Measurements from ENCODE around the gene SH3BGRL2. TPM values are rescaled to one million over a fixed set of nuclear protein-coding genes. Genes with fewer than 3 reads are reported as not detected.

Gene SH3BGRL2
- total and polyA plus RNA-seq, 2 of the 4 experiments (the other 2 are of a cell fraction) = 2.4 to 5.6 TPM

DNA sequence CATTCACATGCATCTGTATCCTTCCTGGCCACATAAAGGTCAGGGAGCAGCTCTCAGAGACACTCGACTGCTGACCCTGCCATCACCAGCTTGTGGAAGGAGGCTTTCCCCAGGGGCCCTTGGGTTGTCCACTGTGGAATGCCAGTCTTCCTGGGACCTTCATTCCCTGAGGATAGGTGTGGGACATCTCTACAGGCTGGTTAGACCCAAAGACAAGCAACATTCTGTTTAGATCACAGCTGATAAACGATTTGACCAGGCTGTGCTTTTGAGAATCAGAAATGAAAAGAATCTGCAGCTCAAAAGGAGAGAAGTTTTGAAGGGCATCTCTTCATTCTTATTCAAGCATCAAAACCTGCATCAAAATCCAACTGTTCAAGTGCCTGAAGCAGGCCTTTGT, 18.2 kb upstream of the SH3BGRL2 start:
- H3K4me2 ChIP-seq (ENCODE audit: low read depth, low read length) = no peak overlapping the region
- POLR2A ChIA-PET (ENCODE audit: unreplicated experiment) = no interaction called here
- in situ Hi-C loops (cut with MboI; ENCODE audit: low sequenced_read_pairs) = no loop called here
- H3K14ac ChIP-seq (replicated peaks; ENCODE audit: low read depth, low read length) = no peak overlapping the region
- H3K27ac ChIP-seq (ENCODE audit: insufficient read depth, low read length) = no peak overlapping the region
- H3K9me3 ChIP-seq (ENCODE audit: control insufficient read depth, insufficient read depth, low read length) = no peaks in the 10 kb centered on the region
- H2AFZ ChIP-seq (replicated peaks; ENCODE audit: low read length, poor library complexity) = no peak overlapping the region
- 60% methylated on average over 1 of the region's 2 CpGs; no CpG with 5 or more reads in 1 of the 2 experiments for WGBS, 2 experiments (ENCODE audit: extremely low coverage in 2 of 2, insufficient read length in 1 of 2)
- no peak overlapping the region for H4K8ac ChIP-seq (ENCODE audit: low read depth in 2 of 2, low read length in 2 of 2)
- H2BK120ac ChIP-seq (ENCODE audit: low read depth, low read length) = no peak overlapping the region
- H4K5ac ChIP-seq (ENCODE audit: low read depth, low read length) = no peak overlapping the region
- H3K56ac ChIP-seq (ENCODE audit: extremely low read depth, insufficient read depth, low read length) = no peak overlapping the region
- no peak overlapping the region for H3K4ac ChIP-seq (ENCODE audit: low read depth, low read length)
- no peak overlapping the region for H2BK5ac ChIP-seq (ENCODE audit: low read depth, low read length, poor library complexity, severe bottlenecking)
- DNase-seq (no peak), ATAC-seq (ENCODE audit: low read depth) (no peak)
- no peak overlapping the region for H4K91ac ChIP-seq (ENCODE audit: insufficient read depth, low read depth, low read length)
- no TSS peak for BruUV-seq (replicated peaks)
- H3K4me1 ChIP-seq (ENCODE audit: control insufficient read depth, insufficient read depth, low read length) = no peaks in the 10 kb centered on the region
- no peak overlapping the region for H2AK9ac ChIP-seq (replicated peaks; ENCODE audit: low read depth, low read length, poor library complexity)
- H4K20me1 ChIP-seq (ENCODE audit: insufficient read depth, low read length) = no peaks in the 10 kb centered on the region
- no peak overlapping the region for H3K4me3 ChIP-seq (ENCODE audit: insufficient read depth, low read depth, low read length)
- no peaks in the 10 kb centered on the region for H3K27me3 ChIP-seq (ENCODE audit: control insufficient read depth, insufficient read depth, low read length)
- H2AK5ac ChIP-seq (ENCODE audit: low read depth, low read length) = no peak overlapping the region
- intact Hi-C loops (cut with micrococcal nuclease) = no loop called here
- H3K36me3 ChIP-seq (ENCODE audit: control insufficient read depth, insufficient read depth, low read length) = no peaks in the 10 kb centered on the region
- no peak overlapping the region for H3K9ac ChIP-seq (ENCODE audit: low read depth, low read length)
- H3K79me1 ChIP-seq (ENCODE audit: low read depth in 1 of 2, low read length in 2 of 2) = no peaks in the 10 kb centered on the region
- H3K9me1 ChIP-seq (ENCODE audit: insufficient read depth, low read length) = no peaks in the 10 kb centered on the region
- no peak overlapping the region for H2BK15ac ChIP-seq (ENCODE audit: low read depth, low read length)
- no peak overlapping the region for H3K23ac ChIP-seq (ENCODE audit: low read depth, low read length)
- dilution Hi-C loops (cut with HindIII; ENCODE audit: low sequenced_read_pairs, unreplicated experiment) = no loop called here
- no peak overlapping the region for H3K18ac ChIP-seq (ENCODE audit: low read depth, low read length)
- CTCF ChIA-PET = interaction anchor here (1.6 kb wide), 1 partner anchor 12 kb away, joined by 4 read pairs; no protein-coding TSS in a partner anchor
- H2BK20ac ChIP-seq (ENCODE audit: low read depth, low read length) = no peak overlapping the region
- TF ChIP-seq CHD1 (IDR thresholded peaks at IDR 0.05; ENCODE audit: low read depth, low read length) (no peak), MXI1 (IDR thresholded peaks at IDR 0.05; ENCODE audit: borderline replicate concordance, low read depth, low read length) (no peak), MAFK (IDR thresholded peaks at IDR 0.05; ENCODE audit: low read depth, low read length) (no peak), RCOR1 (IDR thresholded peaks at IDR 0.05; ENCODE audit: insufficient replicate concordance, low read length) (no peak), USF2 (IDR thresholded peaks at IDR 0.05; ENCODE audit: low read depth, low read length) (no peak), POLR2A (IDR thresholded peaks at IDR 0.05; ENCODE audit: low read depth, low read length) (no peak), FOS (IDR thresholded peaks at IDR 0.05; ENCODE audit: low read depth, low read length) (no peak)
- TF ChIP-seq, protein P1, sequence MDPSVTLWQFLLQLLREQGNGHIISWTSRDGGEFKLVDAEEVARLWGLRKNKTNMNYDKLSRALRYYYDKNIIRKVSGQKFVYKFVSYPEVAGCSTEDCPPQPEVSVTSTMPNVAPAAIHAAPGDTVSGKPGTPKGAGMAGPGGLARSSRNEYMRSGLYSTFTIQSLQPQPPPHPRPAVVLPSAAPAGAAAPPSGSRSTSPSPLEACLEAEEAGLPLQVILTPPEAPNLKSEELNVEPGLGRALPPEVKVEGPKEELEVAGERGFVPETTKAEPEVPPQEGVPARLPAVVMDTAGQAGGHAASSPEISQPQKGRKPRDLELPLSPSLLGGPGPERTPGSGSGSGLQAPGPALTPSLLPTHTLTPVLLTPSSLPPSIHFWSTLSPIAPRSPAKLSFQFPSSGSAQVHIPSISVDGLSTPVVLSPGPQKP (IDR thresholded peaks at IDR 0.05; ENCODE audit: borderline replicate concordance, low read depth, low read length) = no peak

Measured in IMR-90 (cell line).